ENCODE data around the gene FAM89A.

DNA sequence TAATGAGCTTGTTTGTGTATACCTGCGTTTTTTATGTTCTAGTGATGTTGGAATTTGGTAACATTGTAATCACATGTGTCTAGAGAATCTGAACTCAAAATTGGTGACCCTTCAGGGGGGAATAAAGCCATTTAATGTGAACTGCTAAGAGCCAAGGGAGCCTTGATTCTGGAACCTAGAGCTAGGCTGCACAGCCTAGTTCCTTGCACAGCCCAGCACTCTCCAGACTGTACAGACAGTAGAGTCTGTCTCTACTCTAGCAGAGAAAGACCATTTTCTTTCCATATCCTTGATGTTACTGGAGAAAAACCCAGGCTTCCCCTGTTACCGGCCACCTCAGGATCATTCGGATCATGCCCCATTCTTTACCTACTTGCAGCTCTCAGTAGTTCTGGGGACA lies 52.6 kb downstream of the FAM89A start:
- TF ChIP-seq, protein P1, sequence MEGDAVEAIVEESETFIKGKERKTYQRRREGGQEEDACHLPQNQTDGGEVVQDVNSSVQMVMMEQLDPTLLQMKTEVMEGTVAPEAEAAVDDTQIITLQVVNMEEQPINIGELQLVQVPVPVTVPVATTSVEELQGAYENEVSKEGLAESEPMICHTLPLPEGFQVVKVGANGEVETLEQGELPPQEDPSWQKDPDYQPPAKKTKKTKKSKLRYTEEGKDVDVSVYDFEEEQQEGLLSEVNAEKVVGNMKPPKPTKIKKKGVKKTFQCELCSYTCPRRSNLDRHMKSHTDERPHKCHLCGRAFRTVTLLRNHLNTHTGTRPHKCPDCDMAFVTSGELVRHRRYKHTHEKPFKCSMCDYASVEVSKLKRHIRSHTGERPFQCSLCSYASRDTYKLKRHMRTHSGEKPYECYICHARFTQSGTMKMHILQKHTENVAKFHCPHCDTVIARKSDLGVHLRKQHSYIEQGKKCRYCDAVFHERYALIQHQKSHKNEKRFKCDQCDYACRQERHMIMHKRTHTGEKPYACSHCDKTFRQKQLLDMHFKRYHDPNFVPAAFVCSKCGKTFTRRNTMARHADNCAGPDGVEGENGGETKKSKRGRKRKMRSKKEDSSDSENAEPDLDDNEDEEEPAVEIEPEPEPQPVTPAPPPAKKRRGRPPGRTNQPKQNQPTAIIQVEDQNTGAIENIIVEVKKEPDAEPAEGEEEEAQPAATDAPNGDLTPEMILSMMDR (IDR thresholded peaks at IDR 0.05; ENCODE audit: low read depth, low read length, poor library complexity, severe bottlenecking): no peak
- TF ChIP-seq EZH2phosphoT487 (IDR thresholded peaks at IDR 0.05; ENCODE audit: borderline replicate concordance, low read length): no peak

Measured in DOHH2 (cell line).